HG03025 (cell line): ENCODE data around the gene PLS1.
"Not testable (repeated sequence)": the region's sequence is repeated elsewhere in the genome, so short reads cannot be mapped to it uniquely, and the experiment has no call there.

Experiments
- ATAC-seq: cut with Tn5 transposase; IDR thresholded peaks from one replicate; pipeline ENCODE4 v1.9.1; 2021; ENCODE audit warnings: mild to moderate bottlenecking, moderate library complexity; ENCODE audit not compliant: unreplicated experiment, low FRiP score

PLS1 gene, protein sequence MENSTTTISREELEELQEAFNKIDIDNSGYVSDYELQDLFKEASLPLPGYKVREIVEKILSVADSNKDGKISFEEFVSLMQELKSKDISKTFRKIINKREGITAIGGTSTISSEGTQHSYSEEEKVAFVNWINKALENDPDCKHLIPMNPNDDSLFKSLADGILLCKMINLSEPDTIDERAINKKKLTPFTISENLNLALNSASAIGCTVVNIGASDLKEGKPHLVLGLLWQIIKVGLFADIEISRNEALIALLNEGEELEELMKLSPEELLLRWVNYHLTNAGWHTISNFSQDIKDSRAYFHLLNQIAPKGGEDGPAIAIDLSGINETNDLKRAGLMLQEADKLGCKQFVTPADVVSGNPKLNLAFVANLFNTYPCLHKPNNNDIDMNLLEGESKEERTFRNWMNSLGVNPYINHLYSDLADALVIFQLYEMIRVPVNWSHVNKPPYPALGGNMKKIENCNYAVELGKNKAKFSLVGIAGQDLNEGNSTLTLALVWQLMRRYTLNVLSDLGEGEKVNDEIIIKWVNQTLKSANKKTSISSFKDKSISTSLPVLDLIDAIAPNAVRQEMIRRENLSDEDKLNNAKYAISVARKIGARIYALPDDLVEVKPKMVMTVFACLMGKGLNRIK

DNA sequence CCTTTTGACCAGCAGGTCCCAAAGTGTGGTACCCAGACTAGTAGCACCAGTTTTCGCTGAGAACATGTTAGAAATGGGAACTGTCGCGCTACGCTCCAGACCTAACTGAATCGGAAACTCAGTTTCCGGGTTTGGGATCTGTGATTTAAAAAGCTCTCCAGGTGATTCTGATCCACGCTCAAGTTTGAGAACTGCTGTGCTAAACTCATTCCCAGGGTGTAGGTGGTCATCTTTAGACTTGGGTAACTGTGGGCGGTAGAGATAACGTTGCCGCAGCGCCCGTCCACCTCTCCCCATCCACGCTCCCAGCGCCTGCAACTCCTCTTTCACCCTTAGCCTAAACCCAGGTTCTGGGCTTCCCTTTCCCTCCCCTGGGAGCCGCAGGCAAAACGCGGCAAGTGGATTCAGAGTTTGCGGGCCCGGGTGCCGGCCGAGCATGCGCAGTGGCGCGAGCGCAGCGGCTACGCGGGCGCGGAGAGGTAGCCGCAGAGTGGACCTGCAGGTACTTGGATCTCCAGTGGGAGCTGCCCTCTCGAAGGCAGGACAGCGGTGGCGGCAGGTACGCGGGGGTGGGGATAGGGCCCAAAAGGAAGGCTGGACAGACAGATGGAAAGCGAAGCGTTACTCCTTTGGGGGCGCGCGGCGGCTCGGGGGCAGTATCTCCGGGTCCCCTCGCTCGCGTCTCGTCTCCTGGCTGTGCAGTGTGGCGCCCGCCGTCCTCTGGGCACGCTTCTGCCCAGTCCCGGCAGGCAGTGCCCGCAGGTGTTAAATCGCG, at the start of gene PLS1:
PLS1 (plus strand) TSS at position 443 of the 775 bp plus-strand sequence. CDS start 67,845 bp downstream, outside the sequence.
- peak; percentile 84 for ATAC-seq

DNA sequence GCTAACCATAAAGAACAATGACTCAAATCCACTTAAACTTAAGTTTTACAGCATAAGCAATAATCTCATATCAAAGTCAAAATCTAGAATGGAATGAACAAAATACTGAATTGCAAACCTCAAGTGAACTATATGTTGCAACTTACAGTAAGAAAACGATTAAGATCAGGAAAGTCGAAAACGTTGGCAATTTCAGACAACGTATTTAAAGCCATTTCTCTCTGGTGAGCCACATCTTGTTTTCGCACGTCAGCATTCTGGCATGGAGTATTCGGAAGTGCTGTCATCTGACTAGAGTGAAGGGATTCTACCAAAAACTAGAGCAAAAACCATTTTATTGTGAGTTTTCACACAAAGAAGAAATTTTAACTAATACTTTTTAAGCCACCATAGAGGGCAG, 46.2 kb upstream of the PLS1 start:
- no peak for ATAC-seq

DNA sequence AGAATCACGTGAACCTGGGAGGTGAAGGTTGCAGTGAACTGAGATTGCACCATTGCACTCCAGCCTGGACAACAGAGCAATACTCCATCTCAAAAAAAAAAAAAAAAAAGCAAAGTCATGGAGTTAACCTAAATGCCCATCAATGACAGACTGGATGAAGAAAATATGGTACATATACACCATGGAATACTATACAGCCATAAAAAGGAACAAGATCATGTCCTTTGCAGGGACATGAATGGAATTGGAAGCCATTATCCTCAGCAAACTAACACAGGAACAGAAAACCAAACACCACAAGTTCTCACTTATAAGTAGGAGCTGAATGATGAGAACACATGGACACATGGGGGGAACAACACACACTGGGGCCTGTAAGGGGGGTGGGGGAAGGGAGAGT, 43.6 kb upstream of the PLS1 start:
- not testable (repeated sequence) for ATAC-seq

DNA sequence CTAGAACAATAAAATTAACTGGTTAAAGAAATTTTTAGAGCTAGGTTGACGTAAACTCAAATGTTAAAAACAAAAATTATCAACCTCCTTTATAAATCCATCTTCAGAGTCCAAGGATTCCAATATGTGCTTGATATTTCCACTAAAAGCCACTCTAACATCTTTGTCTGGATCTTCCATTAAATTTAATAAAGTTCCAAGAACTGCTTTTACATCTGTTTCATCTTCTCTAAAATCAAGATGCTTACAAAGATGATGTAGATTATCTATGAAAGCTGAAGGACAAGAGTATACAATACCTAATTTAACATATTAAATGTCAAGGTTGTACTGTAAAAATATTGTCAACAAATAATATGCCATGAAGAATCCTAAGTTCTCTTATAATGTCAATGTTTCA, 42.5 kb upstream of the PLS1 start:
- no peak for ATAC-seq

DNA sequence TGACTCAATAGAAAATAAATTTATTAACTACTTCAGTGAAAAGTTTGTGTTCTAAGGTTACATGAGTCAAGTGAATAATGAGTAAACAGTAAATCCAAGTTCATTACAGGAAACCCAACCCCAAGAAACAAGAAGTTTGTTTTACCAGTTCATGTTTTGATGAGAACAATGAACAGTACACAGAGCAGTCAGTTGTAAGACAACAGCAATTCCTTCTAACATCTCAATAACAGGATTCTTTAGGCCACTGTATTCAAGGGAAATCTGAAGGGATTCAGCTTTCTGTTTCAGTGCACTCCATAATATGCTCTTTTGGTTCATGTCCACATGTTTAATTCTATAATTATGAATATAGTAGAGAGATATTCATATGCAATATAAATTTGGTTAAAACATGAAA, 36.1 kb upstream of the PLS1 start:
- ATAC-seq: no peak

DNA sequence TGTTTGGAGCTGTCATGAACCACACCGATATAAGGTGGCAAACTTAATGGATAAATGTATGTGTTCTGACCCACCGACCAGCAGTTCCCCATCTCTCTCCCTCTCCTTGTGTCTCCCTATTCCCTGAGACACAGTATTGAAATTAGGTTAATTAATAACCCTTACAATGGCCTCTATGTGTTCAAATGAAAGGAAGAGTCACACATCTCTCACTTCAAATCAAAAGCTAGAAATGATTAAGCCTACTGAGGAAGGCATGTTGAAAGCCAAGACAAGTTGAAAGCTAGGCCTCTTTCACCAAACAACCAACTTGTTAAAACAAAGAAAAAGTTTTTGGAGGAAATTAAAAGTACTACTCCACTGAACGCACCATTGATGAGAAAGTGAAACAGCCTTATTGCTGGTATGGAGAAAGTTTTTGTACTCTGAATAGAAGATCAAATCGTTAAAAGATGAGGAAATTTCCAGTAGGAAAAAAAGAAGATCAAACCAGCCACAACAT, 32.6 kb upstream of the PLS1 start:
- no peak for ATAC-seq

DNA sequence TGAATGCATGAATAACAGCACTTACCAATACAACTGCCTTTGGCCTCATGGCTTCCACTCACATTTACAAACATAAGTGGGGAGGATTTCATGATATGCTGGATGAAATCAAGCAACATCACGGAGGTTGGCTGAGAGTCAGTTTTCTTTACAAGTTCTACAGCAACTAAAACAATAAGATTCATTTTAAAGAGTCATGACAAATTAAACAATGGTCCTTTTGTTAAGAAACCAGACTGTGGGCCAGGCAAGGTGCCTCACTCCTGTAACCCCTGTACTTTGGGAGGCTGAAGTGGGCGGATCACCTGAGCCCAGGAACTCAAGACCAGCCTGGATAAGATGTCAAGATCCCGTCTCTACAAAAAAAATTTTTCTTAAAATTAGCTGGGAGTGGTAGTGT, 30.1 kb upstream of the PLS1 start:
- no peak for ATAC-seq

DNA sequence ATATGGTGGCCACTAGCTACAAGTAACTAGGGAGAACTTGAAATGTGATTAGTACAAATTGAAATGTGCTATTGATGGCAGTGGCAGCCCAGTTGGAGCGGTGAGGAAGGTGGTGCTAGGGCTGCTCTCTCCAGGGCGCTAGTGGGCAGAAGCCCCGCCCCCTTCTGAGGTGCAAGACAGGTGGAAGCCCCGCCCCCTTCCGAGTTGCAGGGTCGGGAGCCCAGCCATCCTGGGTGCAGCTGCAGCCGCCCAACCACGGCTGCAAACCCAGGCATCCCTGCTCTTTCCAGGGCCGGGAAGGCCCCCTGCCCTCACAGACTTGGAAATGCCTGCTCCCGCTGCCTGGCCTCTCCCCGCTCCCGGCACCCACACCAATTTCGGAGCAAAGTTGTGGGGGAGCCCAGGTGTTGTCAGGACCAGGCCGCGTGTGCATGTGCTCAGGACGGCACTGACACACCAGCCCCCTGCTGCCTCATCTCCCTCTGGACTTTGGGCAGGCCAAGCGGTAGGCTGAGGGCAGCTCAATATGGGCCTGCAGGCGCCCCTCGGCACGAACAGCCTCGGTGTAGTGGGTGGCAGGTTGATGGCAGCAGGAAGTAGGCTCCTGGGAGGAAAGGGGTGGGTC, 27.7 kb upstream of the PLS1 start:
- no peak for ATAC-seq

DNA sequence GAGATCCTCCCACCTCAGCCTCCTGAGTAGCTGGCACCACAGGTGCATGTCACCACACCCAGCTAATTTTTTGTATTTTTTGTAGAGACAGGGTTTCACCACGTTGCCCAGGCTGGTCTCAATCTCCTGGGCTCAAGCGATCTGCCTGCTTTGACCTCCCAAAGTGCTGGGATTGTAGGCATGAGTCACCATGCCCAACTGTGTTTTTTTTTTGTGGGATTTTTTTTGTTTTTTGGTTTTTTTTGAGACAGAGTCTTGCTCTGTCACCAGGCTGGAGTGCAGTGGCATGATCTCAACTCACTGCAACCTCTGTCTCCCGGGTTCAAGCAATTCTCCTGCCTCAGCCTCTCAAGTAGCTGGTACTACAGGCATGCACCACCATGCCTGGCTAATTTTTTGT, 26.8 kb upstream of the PLS1 start:
- ATAC-seq: not testable (repeated sequence)

DNA sequence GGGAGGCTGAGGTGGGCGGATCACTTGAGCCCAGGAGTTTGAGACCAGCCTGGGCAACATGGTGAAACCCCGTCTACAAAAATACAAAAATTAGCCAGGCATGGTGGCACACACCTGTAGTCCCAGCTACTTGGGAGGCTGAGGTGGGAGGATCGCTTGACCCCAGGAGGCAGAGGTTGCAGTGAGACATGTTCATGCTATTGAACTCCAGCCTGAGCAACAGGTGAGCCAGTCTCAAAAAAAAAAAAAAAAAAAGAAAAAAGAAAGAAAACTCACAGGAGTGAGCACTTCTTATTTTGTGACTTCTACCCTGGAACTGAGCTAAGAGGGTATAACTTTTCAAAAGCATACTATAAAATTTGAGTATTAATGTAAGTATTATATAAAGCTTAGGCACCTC, 22.0 kb upstream of the PLS1 start:
- not testable (repeated sequence) for ATAC-seq

DNA sequence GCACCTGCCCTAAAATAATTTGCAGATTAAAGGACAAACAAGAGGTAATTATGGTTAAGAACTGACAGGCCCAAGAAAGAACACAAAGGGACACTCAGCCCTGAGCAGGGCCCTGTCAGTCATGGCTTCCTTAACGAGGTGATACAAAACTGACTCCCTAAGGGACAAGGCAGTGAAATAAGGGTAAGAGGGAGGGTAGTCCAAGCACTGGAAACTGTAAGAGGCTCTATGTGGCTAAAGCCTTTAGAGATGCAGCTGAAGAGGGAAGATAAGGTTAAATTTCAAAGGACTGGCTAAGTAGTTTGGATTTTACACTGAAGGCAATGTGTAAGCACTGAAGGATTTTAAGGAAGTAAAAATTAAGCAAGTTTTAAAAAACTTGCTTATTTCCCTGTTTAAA, 21.5 kb upstream of the PLS1 start:
- ATAC-seq: no peak

DNA sequence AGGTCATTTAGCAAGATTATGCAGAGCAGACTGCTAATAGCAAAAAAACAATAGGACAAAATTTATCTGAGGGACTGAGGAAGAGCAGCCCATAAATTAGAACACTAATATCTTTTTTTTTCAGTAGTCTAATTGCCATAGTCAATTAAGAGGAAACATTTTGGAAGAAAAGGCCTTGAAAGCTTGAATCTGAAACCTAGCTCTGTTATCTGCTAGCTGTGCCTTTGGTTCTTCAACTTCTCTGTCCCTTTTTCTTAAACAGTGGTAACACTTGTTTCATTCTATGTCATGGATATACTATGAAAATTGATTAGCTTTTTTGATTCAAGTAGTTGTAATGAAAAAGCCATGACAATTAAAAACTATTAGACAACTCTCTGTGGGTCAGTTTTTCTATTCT, 19.4 kb upstream of the PLS1 start:
- ATAC-seq: no peak

DNA sequence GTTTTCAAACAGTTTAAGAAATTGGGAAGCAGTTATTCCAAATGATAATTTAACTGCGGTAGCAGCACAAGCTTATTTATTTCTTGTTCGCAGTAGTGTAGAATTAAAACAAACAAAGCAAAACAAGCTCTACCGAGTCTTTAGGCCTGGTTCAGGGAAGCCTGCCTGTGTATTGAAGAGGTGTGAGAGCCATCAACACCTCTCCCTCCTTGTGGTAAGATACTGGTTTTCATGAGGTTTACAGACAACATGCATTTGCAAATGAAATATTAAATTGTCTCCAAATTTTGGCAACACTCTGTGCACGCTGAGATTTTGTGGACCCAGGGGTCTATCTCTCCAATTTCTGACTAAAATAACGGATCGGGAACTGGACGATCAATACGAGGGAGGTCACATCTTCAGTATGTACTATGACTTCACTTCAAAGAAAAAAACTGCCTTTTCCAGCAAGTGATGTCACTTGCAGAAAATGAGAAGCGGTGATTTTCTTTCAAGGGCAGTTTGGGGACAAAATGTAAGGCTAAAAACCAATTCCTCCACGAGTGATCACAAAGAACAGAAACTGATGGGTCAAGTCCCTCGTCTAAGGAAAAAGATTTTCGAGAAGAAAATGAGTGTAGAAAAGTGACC, 18.4 kb upstream of the PLS1 start:
- no peak for ATAC-seq

DNA sequence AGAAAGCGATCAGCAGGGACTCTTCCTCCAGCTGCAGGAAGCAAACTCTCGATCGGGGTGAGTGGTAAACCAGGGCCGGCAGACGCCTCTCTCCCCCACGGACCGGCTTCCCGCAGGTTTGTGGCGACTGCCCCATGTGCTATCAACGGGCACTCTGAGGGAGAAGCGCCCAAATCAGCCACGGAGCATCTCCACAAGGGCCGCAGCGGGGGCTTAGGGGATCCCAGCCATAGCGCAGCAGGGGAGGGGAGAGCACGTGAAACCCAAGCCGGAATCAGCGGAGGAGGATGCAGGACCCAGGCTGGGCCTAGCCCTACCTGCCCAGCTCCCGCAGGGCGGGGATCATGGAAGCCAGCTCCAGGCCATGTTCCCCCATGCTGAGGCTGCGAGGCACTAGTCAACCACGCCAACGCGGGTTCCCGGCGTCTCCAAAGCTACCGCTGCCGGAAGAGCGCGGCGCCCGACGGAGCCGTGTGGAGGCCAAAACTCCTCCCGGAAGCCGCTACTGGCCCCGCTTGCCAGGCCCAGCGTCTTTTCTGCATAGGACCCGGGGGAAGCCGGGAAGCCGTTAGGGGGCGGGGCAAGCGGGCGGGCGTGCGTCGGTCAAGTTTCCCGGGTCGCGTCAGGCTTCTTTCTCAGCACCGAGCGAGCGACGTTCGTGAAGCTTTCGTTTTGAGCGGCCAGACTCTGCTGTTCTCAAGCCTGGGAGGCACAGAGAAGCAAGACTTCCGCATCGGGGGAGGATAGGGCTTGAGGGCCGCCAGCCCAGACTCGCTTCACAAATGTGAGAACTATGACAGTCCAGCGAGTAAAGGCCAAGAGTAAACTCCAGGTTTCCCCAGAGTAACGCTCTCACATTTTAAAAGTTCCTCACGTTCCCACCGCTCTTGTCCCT, 17.6 kb upstream of the PLS1 start, which contains the start of gene ATR:
ATR (minus strand) TSS at position 405 of the 895 bp plus-strand sequence; CDS start at position 376, 29 bp downstream.
- peak; percentile 96 for ATAC-seq

DNA sequence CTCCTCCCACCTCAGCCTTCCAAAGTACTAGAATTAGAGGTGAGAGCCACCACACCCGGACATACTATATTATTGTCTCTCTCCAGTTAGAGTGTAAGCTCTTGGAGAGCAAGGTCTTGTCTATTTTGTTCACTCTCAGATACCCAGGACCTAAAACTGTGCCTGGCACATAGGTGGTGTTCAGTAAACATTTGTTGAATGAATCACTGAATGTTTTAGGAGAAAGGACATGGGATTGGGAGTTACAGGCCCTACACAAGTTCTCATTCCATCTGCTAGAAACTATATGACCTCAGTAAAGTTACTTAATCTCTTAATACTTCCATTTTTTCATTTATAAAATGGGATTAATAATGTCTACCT, 16.2 kb upstream of the PLS1 start:
- ATAC-seq: no peak

DNA sequence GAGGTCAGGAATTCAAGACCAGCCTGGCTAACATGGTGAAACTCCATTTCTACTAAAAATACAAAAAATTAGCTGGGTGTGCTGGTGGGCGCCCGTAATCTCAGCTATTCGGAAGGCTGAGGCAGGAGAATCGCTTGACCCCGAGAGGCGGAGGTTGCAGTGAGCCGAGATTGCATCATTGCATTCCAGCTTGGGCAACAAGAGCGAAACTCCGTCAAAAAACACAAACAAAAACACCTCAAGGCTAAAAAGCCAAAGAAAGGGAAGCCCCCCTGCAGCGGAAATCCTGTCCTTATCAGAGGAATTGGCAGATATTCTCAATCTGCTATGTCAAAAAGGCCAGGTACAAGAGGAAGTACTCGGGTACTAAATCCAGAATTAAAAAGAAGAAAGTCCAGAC, 15.1 kb upstream of the PLS1 start:
- ATAC-seq: not testable (repeated sequence)

DNA sequence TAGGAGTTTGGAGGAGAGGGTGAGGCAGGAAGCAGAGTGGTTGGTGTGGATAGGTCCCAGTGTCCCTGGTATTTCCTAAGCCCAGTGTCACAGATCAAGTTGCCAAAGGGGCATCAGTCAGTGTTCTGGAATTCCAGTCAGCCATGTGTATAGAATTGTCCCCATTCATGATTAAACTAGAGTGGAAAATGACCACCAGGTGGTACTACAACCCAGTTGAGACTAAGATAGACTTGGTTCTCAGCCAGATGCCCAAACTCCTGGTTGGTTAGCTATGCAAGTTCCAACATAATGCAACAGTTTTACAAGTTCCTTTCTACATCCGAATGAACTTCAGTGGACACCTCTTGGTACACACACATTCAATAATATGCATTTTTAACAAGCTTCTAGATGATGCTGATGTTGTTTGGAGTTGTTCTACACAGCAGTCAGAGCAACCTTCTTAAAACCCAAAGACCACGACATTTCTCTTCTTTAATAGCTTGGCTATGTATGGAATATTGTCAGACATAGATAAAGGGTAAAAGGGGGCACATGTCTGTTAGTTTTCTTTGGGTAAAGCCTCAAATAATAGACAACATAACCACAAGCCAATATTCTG, 9.3 kb upstream of the PLS1 start:
- peak; percentile 55 for ATAC-seq

DNA sequence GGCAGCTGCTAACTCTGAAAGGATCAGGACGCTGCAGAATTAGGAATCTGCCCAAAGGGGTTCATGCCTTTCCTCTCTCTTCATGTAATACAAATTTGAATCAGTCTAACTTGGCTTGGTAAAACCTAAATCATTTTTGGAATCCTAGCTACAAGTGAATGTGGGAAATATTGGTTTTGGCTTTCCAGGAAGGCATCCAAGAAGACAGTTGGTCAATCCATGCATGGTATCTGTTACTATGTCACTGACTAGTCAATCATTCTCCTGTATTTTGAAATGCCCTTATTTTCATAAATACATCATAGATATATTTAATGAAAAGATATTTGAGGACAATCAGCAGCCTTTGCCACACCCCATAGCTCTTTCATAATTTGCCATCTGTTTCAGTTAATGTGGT, 7.5 kb upstream of the PLS1 start:
- no peak for ATAC-seq

DNA sequence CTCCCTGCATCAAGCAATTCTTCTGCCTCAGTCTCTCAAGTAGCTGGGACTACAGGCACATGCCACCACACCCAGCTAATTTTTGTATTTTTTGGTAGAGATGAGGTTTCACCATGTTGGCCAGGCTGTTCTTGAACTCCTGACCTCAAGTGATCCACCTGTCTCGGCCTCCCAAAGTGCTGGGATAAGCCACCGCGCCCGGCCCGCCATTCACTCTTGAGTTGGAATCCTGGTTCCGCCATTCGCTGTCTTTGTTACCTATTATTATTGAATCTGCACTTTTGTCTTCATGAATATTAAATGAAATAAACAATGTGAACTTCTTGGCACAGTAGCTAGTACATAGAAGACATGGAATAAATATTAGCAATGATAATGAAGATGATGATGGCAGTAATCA, 3.9 kb upstream of the PLS1 start:
- ATAC-seq: not testable (repeated sequence)
